ENCODE data around the gene ATOSB.

Gene ATOSB

DNA sequence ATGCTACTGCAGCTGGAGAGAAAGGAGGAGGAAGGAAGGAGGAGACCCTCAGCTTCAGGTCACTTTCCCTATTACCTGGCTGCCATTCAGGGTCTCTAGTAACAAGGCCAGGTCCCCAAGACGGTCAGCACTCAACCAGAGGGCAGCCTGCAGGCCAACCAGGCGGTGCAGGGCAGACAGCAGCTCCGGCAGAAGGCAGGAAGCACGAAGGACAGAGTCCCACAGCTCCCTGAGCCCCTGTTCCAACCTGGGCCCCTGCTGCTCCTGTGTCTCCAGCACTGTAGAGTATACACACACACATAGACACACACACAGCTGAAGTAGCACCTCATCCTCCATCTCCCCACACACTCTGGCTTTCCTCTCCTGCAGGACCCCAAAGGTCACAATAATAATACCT, 37.6 kb downstream of the ATOSB start:
- no peak for DNase-seq (ENCODE audit: insufficient read length, low spot score)
- TF ChIP-seq, protein P1, sequence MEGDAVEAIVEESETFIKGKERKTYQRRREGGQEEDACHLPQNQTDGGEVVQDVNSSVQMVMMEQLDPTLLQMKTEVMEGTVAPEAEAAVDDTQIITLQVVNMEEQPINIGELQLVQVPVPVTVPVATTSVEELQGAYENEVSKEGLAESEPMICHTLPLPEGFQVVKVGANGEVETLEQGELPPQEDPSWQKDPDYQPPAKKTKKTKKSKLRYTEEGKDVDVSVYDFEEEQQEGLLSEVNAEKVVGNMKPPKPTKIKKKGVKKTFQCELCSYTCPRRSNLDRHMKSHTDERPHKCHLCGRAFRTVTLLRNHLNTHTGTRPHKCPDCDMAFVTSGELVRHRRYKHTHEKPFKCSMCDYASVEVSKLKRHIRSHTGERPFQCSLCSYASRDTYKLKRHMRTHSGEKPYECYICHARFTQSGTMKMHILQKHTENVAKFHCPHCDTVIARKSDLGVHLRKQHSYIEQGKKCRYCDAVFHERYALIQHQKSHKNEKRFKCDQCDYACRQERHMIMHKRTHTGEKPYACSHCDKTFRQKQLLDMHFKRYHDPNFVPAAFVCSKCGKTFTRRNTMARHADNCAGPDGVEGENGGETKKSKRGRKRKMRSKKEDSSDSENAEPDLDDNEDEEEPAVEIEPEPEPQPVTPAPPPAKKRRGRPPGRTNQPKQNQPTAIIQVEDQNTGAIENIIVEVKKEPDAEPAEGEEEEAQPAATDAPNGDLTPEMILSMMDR (IDR thresholded peaks at IDR 0.05; ENCODE audit: insufficient read depth, missing control alignments) = no peak

DNA sequence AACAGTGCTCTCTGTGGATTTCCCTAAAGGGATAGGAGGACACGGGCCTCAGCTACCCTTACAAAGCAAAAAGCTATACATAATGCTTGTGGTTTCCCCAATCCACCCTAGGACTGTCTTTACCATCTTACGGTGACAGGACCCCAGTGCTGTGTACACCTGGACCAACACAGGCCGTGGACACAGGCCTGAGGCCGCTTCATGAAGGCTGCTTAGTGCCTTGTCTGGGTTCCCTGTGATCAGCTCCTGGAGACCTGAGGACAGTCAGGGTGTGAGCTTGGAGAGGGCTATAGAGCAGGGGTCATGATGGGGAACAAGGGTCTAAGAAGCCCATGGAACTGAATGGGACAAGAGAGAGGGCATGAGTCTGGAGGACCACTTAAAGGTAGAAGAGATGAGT, 38.8 kb downstream of the ATOSB start:
- DNase-seq (ENCODE audit: insufficient read length, low spot score) (no peak), FAIRE-seq (no peak)
- TF ChIP-seq, protein P1 (IDR thresholded peaks at IDR 0.05; ENCODE audit: insufficient read depth, missing control alignments) = no peak

More for the DNA sequence above, 37.6 kb downstream of the ATOSB start:
- no peak for FAIRE-seq

DNA sequence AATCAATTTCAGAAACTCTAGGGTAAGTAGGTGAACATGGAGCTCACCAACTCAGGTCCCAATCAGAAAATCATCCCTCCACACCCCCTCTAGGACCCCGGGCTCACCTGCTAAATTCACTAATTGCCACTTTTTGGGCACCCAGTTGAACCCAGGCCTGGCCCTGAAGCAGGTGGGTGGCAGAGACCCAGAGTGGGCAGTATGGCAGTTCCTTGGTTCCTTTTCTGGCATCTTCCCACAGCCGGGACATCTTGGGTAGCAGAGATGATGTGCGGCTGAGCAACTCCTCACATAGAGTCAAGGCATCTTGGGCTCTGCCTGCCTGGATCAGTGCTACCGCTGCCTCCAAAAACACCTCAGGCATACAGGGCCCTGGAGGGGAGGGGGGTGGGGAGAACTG, 40.3 kb downstream of the ATOSB start:
- TF ChIP-seq, protein P1 (IDR thresholded peaks at IDR 0.05; ENCODE audit: insufficient read depth, missing control alignments) = no peak
- FAIRE-seq (no peak), DNase-seq (ENCODE audit: insufficient read length, low spot score) (no peak)

GRCh38 chr9:35074791-35075190, 40.9 kb downstream of the ATOSB start:
- DNase-seq (ENCODE audit: insufficient read length, low spot score) (no peak), FAIRE-seq (no peak)
- TF ChIP-seq, protein P1 (IDR thresholded peaks at IDR 0.05; ENCODE audit: insufficient read depth, missing control alignments) = no peak

DNA sequence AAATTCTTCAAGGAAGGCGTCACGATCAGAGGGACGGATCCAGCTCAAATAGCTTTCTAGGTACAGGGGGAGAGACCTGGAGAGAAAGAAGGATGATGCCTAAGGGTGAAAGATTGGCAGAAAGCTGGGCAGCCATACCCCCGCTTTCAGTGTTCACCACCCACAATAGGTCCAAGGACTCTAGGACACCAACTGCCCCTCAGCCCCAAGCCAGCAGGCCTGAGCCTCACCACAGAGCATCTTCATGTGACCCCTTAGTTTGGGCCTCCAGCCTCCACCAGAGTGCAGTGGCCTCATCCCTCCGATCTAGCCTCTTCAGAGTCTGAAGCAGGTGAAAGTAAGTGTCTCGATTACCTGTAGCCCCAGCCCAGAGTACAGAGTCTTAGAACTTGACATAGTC, 41.5 kb downstream of the ATOSB start:
- no peak for DNase-seq (ENCODE audit: insufficient read length, low spot score)
- TF ChIP-seq, protein P1 (IDR thresholded peaks at IDR 0.05; ENCODE audit: insufficient read depth, missing control alignments) = no peak
- FAIRE-seq = no peak

GRCh38 chr9:35073279-35073612, 42.4 kb downstream of the ATOSB start:
- DNase-seq (ENCODE audit: insufficient read length, low spot score) (no peak), FAIRE-seq (no peak)
- TF ChIP-seq, protein P1 (IDR thresholded peaks at IDR 0.05; ENCODE audit: insufficient read depth, missing control alignments) = no peak

DNA sequence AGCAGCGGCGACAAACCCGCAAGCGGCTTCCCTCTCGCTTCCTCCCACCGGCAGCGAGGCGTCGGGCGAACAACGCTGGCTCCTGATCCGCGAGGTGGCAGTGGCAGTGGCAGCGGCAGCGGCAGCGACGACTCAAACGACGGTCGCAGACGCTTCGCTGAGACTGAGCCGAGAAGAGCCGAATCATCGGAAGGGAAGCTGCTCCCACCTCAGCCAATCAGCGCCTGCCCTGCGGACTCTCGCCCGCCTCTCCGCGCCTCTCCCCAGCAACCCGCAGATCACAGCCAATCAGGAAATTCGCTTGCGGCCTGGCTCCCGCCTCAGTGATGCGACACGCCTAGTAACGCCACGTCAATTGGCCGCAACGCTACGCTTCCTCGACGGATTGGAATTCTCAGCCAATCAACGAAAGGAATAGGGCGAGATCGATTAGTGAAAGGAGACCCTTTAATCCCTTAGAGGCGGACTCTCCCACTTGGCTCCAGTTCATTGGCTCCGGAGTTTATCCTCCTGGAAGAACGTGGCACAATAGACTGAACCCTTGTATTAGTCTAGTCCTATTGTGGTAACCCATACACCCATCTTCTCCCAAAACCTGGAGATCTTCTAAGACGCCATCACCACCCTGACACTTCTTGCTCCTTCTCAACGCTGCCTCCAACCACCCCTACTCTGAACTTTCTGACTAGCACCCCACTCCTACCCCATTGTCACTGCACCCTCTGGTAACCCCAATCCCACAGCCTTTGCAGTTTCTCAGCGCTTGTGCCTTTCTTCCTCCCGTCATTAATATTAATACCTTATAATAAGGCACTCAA, 43.0 kb downstream of the ATOSB start, which contains the start of gene VCP:
TSS of gene VCP (minus strand) at position 165 of the 818 bp plus-strand sequence. CDS start 272 bp downstream, outside the sequence.
- TF ChIP-seq, protein P1 (IDR thresholded peaks at IDR 0.05; ENCODE audit: insufficient read depth, missing control alignments) = no peak
- peak; percentile 96 for FAIRE-seq
- peak; percentile 96 for DNase-seq (ENCODE audit: insufficient read length, low spot score)
